Lung microvascular endothelial cell (primary cell): ENCODE results near the gene LRRC23. TPM values are rescaled to one million over a fixed set of nuclear protein-coding genes. Genes with fewer than 3 reads are reported as not detected.
"Not testable (repeated sequence)": the region's sequence is repeated elsewhere in the genome, so short reads cannot be mapped to it uniquely, and the experiment has no call there.

Experiments used
- DNase-seq, 2 donors: peaks; one replicate each; pipeline versions ENCODE4 v3.0.0 to v3.0.0-alpha.2; 2010; ENCODE audit warnings: low read depth in 2 of 2
- total RNA-seq: library from RNA; depleted of rRNA; stranded (reverse); fragments of >200 nt; gene quantifications from 2 replicates; pipeline ENCODE4 v1.2.1, GENCODE V29; 2014

The LRRC23 gene
- total RNA-seq, 1 donor from 2014 or later = 3.4 TPM

- no peak for DNase-seq
Measured at GRCh38 chr12:6902448-6902847, 2.2 kb upstream of the LRRC23 start.

DNA sequence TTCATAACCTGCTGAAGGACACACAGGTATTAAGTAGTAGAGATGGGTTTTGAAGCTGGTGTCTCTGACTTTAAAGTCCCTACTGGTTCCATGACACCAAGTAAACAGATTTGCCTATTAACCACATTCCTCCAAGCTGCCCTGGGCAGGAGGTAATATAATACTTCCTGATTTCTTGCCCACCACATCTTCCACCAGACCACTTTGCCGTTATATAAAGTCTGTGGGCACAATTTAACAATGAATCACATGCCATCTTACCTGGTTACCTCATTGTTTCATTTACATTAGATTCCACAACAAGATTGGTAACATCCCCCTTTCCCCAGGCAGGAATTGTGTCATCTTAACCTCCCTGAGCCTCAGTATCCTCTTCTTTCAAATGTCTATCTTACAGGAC is 900 bp upstream of the LRRC23 start:
- no peak for DNase-seq

- DNase-seq = no peak
Measured at GRCh38 chr12:6905414-6906040, 905 bp downstream of the LRRC23 start.

GRCh38 chr12:6908141-6908540 is 3.5 kb downstream of the LRRC23 start:
- not testable (repeated sequence) for DNase-seq

DNA sequence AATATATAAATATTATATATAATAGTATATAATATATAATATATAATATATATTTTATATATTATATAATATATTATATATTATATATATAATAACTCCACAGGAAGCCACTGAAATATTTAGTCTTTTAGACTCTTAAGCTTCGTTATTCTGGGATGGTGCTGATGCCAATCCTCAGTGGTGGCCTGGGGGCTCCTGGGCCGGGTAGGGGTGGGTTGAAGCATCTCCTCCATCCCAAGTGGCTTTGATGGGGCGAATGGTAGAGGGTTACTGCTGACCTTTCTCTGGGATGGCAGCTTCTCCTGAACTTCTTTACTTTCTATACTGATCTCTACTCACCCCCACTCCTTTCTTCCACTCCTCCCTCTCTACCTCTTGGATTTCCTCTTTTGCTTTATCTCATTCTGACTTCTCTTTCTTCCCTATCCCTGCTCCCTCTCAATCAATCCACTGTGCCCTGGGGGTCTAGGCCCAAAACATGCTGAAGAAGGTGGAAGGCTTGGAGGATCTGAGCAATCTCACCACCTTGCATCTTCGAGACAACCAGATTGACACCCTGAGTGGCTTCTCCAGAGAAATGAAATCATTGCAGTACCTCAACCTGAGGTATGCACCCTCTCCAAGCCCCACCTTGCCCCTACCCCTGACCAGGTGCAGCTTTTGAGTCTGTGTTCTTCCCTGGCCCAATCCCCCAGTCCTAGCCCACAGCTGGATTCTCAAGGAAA is 5.0 kb downstream of the LRRC23 start:
- DNase-seq = no peak

DNA sequence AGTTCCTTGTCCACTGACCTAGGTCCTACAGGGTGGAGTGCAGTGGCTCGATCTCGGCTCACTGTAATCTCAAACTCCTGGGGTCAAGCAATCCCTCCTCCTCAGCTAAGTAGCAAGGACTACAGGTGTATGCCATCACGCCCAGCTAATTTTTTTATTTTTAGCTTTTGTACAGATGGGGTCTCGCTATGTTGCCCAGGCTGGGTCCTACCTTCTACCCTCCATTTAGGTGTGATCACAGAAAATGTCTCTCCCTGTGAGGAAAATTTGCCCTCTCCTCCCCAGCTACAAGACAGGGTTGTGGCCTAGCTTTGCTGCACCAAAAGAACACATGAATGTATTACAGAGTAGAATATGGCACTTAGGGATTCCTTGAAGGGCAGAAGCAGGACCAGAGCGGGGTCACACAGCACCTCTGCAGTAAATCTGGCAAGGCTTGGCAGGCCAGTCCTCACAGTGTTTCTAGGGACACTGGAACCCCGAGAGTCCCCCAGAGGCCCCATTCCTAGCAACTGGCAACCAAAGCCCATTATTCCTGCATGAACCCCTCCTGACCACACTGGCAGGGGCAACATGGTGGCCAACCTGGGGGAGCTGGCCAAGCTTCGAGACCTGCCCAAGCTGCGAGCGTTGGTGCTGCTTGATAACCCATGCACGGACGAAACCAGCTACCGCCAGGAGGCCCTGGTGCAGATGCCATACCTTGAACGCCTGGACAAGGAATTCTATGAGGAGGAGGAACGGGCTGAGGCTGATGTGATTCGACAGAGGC is 7.7 kb downstream of the LRRC23 start:
- DNase-seq = no peak

DNA sequence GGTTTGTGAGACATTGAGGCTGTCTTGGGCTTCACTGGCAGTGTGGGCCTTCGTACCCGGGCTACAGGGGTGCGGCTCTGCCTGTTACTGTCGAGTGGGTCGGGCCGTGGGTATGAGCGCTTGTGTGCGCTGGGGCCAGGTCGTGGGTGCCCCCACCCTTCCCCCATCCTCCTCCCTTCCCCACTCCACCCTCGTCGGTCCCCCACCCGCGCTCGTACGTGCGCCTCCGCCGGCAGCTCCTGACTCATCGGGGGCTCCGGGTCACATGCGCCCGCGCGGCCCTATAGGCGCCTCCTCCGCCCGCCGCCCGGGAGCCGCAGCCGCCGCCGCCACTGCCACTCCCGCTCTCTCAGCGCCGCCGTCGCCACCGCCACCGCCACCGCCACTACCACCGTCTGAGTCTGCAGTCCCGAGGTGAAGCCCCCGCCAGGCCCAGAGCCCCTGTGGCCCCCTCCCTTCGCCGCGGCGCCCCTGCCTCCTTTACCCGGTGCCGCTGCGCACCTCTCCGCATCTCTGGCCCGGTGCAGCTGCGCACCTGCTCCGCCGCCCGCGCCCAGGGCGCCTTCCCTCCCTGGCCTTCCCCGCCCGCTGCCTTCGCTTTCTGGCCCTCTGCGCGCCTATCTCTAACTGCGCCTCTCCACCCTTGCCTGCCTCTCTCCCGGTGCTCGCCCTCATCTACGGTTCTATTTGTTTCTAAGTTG is 9.8 kb downstream of the LRRC23 start, which contains the start of gene ENO2:
TSS of gene ENO2 (plus strand) at position 335 of the 701 bp plus-strand sequence. CDS start 1,253 bp downstream, outside the sequence.
- peak; percentile 60 to 69 for DNase-seq

GRCh38 chr12:6914947-6915788 is 10.5 kb downstream of the LRRC23 start:
- DNase-seq = no peak

DNA sequence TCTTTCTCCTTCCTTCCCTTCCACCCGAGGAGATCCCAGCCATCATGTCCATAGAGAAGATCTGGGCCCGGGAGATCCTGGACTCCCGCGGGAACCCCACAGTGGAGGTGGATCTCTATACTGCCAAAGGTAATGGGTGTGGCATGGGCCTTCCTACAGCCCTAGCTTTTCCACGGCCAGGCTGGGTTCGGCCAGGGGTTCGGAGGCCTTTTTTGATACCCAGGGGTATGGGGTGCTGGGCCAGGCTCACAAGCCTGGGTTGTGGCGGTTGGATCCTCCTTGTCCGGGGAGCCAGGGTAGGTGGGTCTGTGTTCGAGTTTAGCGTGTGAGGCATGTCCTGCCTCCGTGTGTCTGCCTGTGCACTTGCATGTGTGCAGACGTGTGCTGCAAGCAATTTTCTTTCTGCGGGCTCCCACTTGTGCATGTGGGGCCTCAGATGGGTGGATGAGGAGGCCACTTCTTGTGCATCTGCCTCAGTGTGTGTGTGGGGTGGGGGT is 11.2 kb downstream of the LRRC23 start:
- no peak for DNase-seq

- no peak for DNase-seq
Measured at GRCh38 chr12:6916426-6917200, 12.0 kb downstream of the LRRC23 start.

- DNase-seq = peak in 1 of 2 donors; percentile 42
Measured at GRCh38 chr12:6917491-6918231, 13.0 kb downstream of the LRRC23 start.

- DNase-seq = no peak
Measured at GRCh38 chr12:6919588-6919987, 15.0 kb downstream of the LRRC23 start.

- no peak for DNase-seq
Measured at GRCh38 chr12:6921539-6921938, 16.9 kb downstream of the LRRC23 start.

- no peak for DNase-seq
Measured at GRCh38 chr12:6921996-6922946, 17.6 kb downstream of the LRRC23 start.

DNA sequence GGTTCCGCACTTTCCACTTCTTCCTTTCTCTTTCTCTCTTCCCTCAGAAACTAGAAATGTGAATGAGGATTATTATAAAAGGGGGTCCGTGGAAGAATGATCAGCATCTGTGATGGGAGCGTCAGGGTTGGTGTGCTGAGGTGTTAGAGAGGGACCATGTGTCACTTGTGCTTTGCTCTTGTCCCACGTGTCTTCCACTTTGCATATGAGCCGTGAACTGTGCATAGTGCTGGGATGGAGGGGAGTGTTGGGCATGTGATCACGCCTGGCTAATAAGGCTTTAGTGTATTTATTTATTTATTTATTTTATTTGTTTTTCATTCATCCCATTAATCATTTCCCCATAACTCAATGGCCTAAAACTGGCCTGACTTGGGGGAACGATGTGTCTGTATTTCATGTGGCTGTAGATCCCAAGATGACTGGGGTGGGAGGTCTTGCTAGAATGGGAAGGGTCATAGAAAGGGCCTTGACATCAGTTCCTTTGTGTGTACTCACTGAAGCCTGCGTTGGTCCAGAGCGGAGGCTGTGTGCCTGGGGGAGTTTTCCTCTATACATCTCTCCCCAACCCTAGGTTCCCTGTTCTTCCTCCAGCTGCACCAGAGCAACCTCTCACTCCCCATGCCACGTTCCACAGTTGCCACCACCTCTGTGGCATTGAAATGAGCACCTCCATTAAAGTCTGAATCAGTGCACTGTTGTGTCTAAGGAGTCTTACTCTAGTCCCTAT is 18.5 kb downstream of the LRRC23 start:
- no peak for DNase-seq

DNA sequence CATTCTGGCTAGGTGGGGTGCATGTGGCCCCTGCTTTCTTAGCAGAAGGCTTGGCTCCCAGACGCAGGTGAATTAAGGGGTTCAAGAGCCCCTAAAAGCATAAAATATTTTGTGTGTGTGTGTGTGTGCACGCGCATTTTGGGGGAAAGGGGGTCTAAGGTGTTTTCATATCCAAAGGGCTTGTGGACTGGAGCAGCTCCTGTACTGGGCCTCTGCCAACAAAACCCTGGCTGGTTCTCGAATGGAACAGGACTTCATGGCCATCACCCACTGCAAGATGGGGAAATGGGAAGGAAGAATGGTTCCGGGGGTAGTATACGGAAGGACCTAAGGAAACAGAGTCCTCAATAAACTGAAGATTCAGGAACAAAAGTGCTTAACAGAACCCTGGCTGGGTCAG is 19.2 kb downstream of the LRRC23 start:
- DNase-seq = no peak

DNA sequence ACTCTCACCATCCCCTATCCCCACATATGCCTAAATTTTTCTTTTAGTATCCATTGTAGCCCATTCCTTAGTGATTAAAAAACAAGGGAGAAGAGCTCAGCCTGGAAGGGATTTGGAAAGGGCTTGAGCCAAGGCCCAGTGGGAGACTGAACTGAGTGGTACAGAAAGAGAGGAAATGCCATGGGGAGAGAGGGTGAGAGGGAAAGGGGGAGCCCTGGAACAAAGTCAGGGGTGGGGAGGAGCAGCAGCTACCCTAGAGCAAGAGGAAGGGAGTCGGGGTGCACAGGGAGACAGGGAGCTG is 20.6 kb downstream of the LRRC23 start:
- DNase-seq = peak in 1 of 2 donors; percentile 29
